HepG2 (cell line): ENCODE data around the gene AKR1B15. TPM values are rescaled to one million over a fixed set of nuclear protein-coding genes. Genes with fewer than 3 reads are reported as not detected.

Experiments
- BCL6 ChIP-seq: IDR thresholded peaks from 2 replicates; pipeline ENCODE4 v1.6.1; 2016; ENCODE audit warnings: missing genetic modification reagents, missing compliant biosample characterization
- CEBPB ChIP-seq: IDR thresholded peaks from 2 replicates; pipeline ENCODE4 v1.6.1; 2011; ENCODE audit warnings: low read depth, low read length, improper control_type of control experiment, borderline replicate concordance
- EZH2 ChIP-seq: conservative IDR thresholded peaks from 2 replicates; pipeline ENCODE4 v1.6.1; 2012; ENCODE audit warnings: mild to moderate bottlenecking, low read depth, low read length, moderate library complexity
- GABPB1 ChIP-seq: IDR thresholded peaks from 2 replicates; pipeline ENCODE4 v1.6.1; 2016; ENCODE audit warnings: mild to moderate bottlenecking, missing genetic modification reagents, moderate library complexity, missing compliant biosample characterization
- KDM5B ChIP-seq: sonication (generic); formaldehyde crosslinking; IDR thresholded peaks from 2 replicates; pipeline ENCODE4 v1.4.0; 2020; ENCODE audit warnings: missing genetic modification reagents, mild to moderate bottlenecking, borderline replicate concordance
- SALL1 ChIP-seq: sonication (generic); formaldehyde crosslinking; IDR thresholded peaks from 2 replicates; pipeline ENCODE4 v1.8.0; 2022; ENCODE audit warnings: mild to moderate bottlenecking, missing genetic modification reagents
- SOX6 ChIP-seq, 2 experiments: fragments of 450-650 bp in 1 of 2; sonication (generic) in 1 of 2; formaldehyde crosslinking in 1 of 2; IDR thresholded peaks; 2 replicates each; pipeline versions ENCODE4 v1.4.0 to v1.6.1; 2017 to 2020; ENCODE audit warnings: antibody characterized with exemption in 1 of 2, mild to moderate bottlenecking in 1 of 2, missing genetic modification reagents in 1 of 2
- SP5 ChIP-seq: IDR thresholded peaks from 2 replicates; pipeline ENCODE4 v1.6.1; 2016; ENCODE audit warnings: low read depth, borderline replicate concordance
- TBP ChIP-seq: sonication (generic); formaldehyde crosslinking; IDR thresholded peaks from 2 replicates; pipeline ENCODE4 v1.5.0; 2020; ENCODE audit warnings: missing genetic modification reagents
- ZBTB21 ChIP-seq: sonication (generic); formaldehyde crosslinking; IDR thresholded peaks from 2 replicates; pipeline ENCODE4 v1.4.0; 2020; ENCODE audit warnings: missing genetic modification reagents
- ZNF296 ChIP-seq: sonication (generic); formaldehyde crosslinking; conservative IDR thresholded peaks from 2 replicates; pipeline ENCODE4 v1.5.0; 2020; ENCODE audit warnings: mild to moderate bottlenecking, missing genetic modification reagents
- ZNF432 ChIP-seq: sonication (generic); formaldehyde crosslinking; IDR thresholded peaks from 2 replicates; pipeline ENCODE4 v1.5.0; 2020; ENCODE audit warnings: missing genetic modification reagents, mild to moderate bottlenecking, borderline replicate concordance
- ZNF749 ChIP-seq: sonication (generic); formaldehyde crosslinking; IDR thresholded peaks from 2 replicates; pipeline ENCODE4 v1.8.0; 2022; ENCODE audit warnings: mild to moderate bottlenecking, missing genetic modification reagents, moderate library complexity, borderline replicate concordance
- polyA plus RNA-seq, 8 experiments: library from polyadenylated mRNA; depleted of rRNA in 3 of 8; stranded (reverse) in 7 of 8; unstranded in 1 of 8; fragments of >200 nt; fragmentation: Illumina TruSeq in 4 of 8; extraction: Trizol in 4 of 8; gene quantifications; 2 replicates each; pipeline versions ENCODE4 v1.2.1 to v1.2.3, GENCODE V29; 2011 to 2016; ENCODE audit warnings: low read depth in 4 of 8, missing spikeins in 1 of 8, mixed read lengths in 1 of 8; ENCODE audit not compliant: insufficient read depth in 1 of 8
- total RNA-seq, 5 experiments: library from RNA; depleted of rRNA; stranded (reverse); fragments of >200 nt; fragmentation: Illumina TruSeq; extraction: Trizol; gene quantifications; 2 replicates each; pipeline ENCODE4 v1.2.3, GENCODE V29; 2016; ENCODE audit warnings: low read depth in 1 of 5
- TF ChIP-seq, protein P1 (sequence below): sonication (generic); formaldehyde crosslinking; IDR thresholded peaks from 2 replicates; pipeline ENCODE4 v1.8.0; 2022; ENCODE audit warnings: mild to moderate bottlenecking, missing genetic modification reagents, borderline replicate concordance
- TF ChIP-seq, protein P2 (sequence below): IDR thresholded peaks from 2 replicates; pipeline ENCODE4 v1.6.1; 2016; ENCODE audit warnings: mild to moderate bottlenecking
- TF ChIP-seq, protein P3 (sequence below): sonication (generic); formaldehyde crosslinking; IDR thresholded peaks from 2 replicates; pipeline ENCODE4 v1.4.0; 2020; ENCODE audit warnings: mild to moderate bottlenecking, missing genetic modification reagents, borderline replicate concordance
- TF ChIP-seq, protein P4 (sequence below): sonication (generic); formaldehyde crosslinking; conservative IDR thresholded peaks from 2 replicates; pipeline ENCODE4 v1.8.0; 2022; ENCODE audit warnings: missing genetic modification reagents
- TF ChIP-seq, protein P5 (sequence below): sonication (generic); formaldehyde crosslinking; IDR thresholded peaks from 2 replicates; pipeline ENCODE4 v1.4.0; 2020; ENCODE audit warnings: mild to moderate bottlenecking, missing genetic modification reagents

The AKR1B15 gene
- total and polyA plus RNA-seq, 2 of the 13 experiments (the other 11 are each of a cell fraction or from before 2014, with no cell fraction given), result 0.77 TPM; not detected in 1

DNA sequence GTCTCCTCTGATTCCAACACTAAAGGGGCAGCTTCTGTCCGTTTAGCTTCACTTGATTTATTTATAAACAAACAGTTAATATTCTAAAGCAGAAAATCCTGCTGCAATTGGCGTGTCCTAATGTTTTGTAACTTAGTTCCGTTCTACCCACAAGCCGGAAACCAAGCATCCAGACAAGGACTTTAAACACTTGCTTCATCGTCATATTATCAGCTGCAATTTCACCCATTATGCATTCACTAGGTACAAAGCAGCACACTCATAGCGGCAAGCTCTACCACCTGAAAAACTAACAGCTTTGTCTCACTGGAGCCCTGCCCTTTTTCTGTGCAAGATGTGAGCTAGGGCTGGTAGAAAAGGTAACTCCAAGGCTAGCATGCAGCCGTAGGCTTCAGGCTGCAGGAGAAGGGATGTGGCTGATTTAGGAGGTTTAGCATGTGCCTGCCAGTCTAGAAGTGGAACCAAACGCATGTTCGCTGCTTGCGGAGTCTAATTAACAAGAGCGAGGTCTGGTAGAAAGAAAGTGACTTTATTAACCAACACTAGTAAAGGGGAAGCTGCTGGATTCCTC lies 54.1 kb downstream of the AKR1B15 start (continued):
- no peak for TF ChIP-seq TBP
- TF ChIP-seq, protein P1, sequence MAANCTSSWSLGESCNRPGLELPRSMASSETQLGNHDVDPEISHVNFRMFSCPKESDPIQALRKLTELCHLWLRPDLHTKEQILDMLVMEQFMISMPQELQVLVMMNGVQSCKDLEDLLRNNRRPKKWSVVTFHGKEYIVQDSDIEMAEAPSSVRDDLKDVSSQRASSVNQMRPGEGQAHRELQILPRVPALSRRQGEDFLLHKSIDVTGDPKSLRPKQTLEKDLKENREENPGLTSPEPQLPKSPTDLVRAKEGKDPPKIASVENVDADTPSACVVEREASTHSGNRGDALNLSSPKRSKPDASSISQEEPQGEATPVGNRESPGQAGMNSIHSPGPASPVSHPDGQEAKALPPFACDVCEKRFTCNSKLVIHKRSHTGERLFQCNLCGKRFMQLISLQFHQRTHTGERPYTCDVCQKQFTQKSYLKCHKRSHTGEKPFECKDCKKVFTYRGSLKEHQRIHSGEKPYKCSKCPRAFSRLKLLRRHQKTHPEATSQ (CRISPR knock-in tag), result 0 out of 2 replicates have a peak, but pooled peaks have one; percentile 26
- TF ChIP-seq ZNF432 (CRISPR knock-in tag), result no peak
- TF ChIP-seq EZH2, result no peak
- TF ChIP-seq, protein P2, sequence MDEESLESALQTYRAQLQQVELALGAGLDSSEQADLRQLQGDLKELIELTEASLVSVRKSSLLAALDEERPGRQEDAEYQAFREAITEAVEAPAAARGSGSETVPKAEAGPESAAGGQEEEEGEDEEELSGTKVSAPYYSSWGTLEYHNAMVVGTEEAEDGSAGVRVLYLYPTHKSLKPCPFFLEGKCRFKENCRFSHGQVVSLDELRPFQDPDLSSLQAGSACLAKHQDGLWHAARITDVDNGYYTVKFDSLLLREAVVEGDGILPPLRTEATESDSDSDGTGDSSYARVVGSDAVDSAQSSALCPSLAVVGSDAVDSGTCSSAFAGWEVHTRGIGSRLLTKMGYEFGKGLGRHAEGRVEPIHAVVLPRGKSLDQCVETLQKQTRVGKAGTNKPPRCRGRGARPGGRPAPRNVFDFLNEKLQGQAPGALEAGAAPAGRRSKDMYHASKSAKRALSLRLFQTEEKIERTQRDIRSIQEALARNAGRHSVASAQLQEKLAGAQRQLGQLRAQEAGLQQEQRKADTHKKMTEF (CRISPR knock-in tag), result 0 out of 2 replicates have a peak, but pooled peaks have one; percentile 26
- 0 out of 2 replicates have a peak, but pooled peaks have one; percentile 28 for TF ChIP-seq ZBTB21 (CRISPR knock-in tag)
- no peak for TF ChIP-seq SOX6 (IDR thresholded peaks at IDR 0.05)
- peak; percentile 43; the same call in 1 of the 2 replicates for TF ChIP-seq SOX6 (CRISPR knock-in tag; IDR thresholded peaks at IDR 0.05)
- TF ChIP-seq, protein P3, sequence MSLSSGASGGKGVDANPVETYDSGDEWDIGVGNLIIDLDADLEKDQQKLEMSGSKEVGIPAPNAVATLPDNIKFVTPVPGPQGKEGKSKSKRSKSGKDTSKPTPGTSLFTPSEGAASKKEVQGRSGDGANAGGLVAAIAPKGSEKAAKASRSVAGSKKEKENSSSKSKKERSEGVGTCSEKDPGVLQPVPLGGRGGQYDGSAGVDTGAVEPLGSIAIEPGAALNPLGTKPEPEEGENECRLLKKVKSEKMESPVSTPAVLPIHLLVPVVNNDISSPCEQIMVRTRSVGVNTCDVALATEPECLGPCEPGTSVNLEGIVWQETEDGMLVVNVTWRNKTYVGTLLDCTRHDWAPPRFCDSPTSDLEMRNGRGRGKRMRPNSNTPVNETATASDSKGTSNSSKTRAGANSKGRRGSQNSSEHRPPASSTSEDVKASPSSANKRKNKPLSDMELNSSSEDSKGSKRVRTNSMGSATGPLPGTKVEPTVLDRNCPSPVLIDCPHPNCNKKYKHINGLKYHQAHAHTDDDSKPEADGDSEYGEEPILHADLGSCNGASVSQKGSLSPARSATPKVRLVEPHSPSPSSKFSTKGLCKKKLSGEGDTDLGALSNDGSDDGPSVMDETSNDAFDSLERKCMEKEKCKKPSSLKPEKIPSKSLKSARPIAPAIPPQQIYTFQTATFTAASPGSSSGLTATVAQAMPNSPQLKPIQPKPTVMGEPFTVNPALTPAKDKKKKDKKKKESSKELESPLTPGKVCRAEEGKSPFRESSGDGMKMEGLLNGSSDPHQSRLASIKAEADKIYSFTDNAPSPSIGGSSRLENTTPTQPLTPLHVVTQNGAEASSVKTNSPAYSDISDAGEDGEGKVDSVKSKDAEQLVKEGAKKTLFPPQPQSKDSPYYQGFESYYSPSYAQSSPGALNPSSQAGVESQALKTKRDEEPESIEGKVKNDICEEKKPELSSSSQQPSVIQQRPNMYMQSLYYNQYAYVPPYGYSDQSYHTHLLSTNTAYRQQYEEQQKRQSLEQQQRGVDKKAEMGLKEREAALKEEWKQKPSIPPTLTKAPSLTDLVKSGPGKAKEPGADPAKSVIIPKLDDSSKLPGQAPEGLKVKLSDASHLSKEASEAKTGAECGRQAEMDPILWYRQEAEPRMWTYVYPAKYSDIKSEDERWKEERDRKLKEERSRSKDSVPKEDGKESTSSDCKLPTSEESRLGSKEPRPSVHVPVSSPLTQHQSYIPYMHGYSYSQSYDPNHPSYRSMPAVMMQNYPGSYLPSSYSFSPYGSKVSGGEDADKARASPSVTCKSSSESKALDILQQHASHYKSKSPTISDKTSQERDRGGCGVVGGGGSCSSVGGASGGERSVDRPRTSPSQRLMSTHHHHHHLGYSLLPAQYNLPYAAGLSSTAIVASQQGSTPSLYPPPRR (CRISPR knock-in tag), result no peak
- 0 out of 2 replicates have a peak, but pooled peaks have one; percentile 18 for TF ChIP-seq BCL6
- peak; percentile 62 for TF ChIP-seq SALL1
- peak; percentile 25; the same call in 1 of the 2 replicates for TF ChIP-seq GABPB1 (CRISPR knock-in tag)
- TF ChIP-seq ZNF749 (CRISPR knock-in tag), result no peak
- TF ChIP-seq, protein P4, sequence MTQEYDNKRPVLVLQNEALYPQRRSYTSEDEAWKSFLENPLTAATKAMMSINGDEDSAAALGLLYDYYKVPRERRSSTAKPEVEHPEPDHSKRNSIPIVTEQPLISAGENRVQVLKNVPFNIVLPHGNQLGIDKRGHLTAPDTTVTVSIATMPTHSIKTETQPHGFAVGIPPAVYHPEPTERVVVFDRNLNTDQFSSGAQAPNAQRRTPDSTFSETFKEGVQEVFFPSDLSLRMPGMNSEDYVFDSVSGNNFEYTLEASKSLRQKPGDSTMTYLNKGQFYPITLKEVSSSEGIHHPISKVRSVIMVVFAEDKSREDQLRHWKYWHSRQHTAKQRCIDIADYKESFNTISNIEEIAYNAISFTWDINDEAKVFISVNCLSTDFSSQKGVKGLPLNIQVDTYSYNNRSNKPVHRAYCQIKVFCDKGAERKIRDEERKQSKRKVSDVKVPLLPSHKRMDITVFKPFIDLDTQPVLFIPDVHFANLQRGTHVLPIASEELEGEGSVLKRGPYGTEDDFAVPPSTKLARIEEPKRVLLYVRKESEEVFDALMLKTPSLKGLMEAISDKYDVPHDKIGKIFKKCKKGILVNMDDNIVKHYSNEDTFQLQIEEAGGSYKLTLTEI (CRISPR knock-in tag), result no peak
- no peak for TF ChIP-seq KDM5B (CRISPR knock-in tag)
- no peak for TF ChIP-seq SP5 (CRISPR knock-in tag)
- TF ChIP-seq, protein P5, sequence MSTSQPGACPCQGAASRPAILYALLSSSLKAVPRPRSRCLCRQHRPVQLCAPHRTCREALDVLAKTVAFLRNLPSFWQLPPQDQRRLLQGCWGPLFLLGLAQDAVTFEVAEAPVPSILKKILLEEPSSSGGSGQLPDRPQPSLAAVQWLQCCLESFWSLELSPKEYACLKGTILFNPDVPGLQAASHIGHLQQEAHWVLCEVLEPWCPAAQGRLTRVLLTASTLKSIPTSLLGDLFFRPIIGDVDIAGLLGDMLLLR, result no peak
- peak; percentile 79; the same call in 1 of the 2 replicates for TF ChIP-seq CEBPB
- TF ChIP-seq ZNF296 (CRISPR knock-in tag), result no peak
